GM12872 (cell line): Measurements from ENCODE around the gene ST6GALNAC3.

Source experiments
- TF ChIP-seq, protein P1 (sequence below): IDR thresholded peaks from 3 replicates; pipeline ENCODE4 v1.5.1; 2011; ENCODE audit warnings: low read depth, mild to moderate bottlenecking, low read length, moderate library complexity; ENCODE audit not compliant: insufficient read depth

ST6GALNAC3 gene

GRCh38 chr1:76571248-76571647, 496.7 kb downstream of the ST6GALNAC3 start:
- TF ChIP-seq, protein P1, sequence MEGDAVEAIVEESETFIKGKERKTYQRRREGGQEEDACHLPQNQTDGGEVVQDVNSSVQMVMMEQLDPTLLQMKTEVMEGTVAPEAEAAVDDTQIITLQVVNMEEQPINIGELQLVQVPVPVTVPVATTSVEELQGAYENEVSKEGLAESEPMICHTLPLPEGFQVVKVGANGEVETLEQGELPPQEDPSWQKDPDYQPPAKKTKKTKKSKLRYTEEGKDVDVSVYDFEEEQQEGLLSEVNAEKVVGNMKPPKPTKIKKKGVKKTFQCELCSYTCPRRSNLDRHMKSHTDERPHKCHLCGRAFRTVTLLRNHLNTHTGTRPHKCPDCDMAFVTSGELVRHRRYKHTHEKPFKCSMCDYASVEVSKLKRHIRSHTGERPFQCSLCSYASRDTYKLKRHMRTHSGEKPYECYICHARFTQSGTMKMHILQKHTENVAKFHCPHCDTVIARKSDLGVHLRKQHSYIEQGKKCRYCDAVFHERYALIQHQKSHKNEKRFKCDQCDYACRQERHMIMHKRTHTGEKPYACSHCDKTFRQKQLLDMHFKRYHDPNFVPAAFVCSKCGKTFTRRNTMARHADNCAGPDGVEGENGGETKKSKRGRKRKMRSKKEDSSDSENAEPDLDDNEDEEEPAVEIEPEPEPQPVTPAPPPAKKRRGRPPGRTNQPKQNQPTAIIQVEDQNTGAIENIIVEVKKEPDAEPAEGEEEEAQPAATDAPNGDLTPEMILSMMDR: no peak

DNA sequence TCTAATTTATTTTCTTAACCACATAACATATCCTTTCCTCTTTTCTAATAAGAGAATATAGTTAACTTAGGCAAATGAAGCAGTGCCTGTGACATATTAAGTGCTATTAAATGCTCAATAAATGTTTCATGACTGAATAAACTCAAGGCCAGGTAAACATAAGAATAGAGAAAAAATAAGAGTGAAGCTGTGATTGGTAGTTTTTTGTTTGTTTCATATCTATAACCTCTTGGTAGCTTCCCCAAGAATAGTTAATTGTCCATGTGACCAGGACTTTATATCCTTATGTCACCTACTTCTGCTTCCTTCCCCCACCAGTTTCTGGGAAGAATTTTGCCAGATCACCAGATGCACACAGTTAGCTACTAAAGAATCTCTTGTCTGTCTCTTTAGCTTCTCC, 497.7 kb downstream of the ST6GALNAC3 start:
- TF ChIP-seq, protein P1: no peak

DNA sequence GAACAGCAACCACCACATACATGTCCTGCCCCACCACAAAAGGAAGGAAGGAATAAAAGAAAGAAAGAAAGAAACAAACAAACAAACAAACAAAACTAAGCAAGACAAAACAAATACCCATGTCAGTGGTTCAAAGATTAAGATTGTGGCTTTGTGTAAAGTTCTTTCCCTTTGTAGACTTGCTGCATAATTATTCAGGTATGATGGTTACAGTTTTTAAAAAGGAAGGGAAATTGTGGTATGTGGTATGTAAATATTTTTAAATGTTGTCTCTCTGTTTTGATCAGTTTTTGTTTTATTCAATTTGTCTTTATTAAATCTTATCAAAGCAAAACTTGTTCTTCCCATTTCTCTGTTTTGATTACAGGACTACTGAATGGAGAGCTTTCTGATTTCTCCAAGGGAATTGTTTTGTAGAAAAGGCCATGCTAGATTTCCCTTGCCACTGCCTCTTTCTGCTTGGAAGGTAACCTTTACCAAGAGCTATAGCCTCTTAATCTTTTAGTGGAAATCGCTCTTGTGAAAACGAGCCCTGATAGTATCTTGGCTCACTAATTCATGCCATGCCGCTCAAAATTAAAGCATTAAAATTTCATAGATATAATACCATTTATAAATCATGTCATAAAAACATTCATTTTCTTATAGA, 502.5 kb downstream of the ST6GALNAC3 start:
- TF ChIP-seq, protein P1: no peak

GRCh38 chr1:76577525-76578185, 503.1 kb downstream of the ST6GALNAC3 start:
- TF ChIP-seq, protein P1: no peak

GRCh38 chr1:76580206-76580605, 505.7 kb downstream of the ST6GALNAC3 start:
- TF ChIP-seq, protein P1: no peak

DNA sequence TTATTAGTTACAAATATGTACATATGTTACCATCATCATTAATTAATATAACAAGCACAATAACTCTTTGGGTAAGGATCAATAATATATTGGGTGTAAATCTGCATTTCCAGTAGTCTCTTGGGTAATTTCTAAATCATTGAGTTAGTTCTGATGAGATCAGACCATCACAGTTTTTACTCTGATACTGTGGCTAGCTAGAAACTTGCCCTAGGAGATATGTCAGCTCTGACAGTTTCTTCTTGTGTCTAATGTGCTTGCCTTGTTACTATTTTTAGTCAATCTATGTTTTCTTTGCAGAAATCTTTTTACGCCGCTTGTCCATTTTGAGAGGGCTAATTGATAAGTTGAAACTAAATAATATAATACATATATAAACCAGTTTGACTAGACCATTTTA, 507.2 kb downstream of the ST6GALNAC3 start:
- TF ChIP-seq, protein P1: no peak

DNA sequence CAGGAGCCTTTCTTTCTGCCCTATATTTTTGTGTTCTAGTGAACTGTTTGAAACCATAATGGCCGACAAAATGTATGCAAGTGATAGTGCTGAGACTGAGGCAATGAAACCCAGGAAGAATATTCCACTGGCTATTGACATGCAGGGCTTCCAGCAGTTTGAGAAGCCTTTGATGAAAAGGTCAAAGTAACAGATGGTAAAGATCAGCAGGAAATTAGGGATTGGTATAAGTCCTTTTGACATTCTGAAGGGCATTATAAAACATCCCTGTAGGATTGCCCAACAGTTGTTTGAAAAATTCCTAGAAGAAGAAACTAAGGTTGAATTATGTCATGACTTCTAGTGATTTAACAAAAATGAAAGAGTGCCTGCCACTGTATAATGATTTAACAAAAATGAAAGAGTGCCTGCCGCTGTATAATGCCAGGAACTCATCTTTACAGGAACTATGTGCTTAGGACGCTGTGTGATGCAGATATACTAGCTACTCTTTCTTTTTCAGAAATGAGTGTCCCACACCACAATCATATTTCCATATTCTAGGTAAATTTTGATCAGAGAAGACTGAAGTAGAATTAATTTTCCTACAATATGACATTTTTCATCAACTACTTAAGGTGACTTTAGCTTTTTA, 508.8 kb downstream of the ST6GALNAC3 start:
- TF ChIP-seq, protein P1: no peak
